ENCODE measurements around the gene ZMPSTE24. TPM values are rescaled to one million over a fixed set of nuclear protein-coding genes. Genes with fewer than 3 reads are reported as not detected.

ZMPSTE24 gene
- total RNA-seq, 1 experiment from 2014 or later: 39.6 TPM

DNA sequence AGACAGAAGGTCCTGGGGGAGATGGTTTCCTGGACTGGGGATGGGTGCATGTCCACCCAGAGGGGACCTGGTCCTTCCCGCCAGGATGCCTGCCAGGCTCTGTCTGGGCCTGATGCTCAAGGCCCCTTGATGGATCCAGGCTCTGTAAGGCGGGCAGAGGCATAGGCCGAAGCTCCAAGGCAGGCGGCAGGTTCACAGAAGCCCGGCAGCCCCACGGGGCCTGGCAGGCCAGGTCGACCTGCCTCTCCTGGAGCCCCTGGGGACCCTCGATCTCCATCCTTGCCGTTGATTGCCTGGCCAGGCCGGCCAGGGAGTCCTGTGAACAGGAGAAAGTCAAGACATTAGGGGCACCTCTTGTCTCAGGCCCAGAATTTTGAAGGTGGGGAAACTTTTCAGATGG lies 43.0 kb downstream of the ZMPSTE24 start:
- ChIA-PET POLR2A (no interaction called here), CTCF (interaction anchor here (1.3 kb wide), 1 partner anchor 37 kb away, joined by 4 read pairs; no protein-coding TSS in a partner anchor)

More for the DNA sequence above, 43.0 kb downstream of the ZMPSTE24 start:
- Histone ChIP-seq H3K4me3 (replicated peaks in 1 of 2; ENCODE audit: low read depth in 1 of 2, low read length in 2 of 2) (no peak overlapping the region), H3K36me3 (ENCODE audit: control insufficient read depth in 1 of 2, insufficient read depth in 2 of 2, low read length in 2 of 2) (no peaks in the 10 kb centered on the region), H3K9ac (ENCODE audit: low read length) (no peak overlapping the region), H2AFZ (ENCODE audit: low read depth, low read length, poor library complexity, severe bottlenecking) (no peak overlapping the region), H3K4me1 (ENCODE audit: control insufficient read depth in 1 of 2, insufficient read depth in 2 of 2, low read length in 2 of 2) (peaks cover 16 to 19% of the 10 kb centered on the region in 2 experiments), H3K4me2 (ENCODE audit: low read length) (no peak overlapping the region), H3K9me2 (ENCODE audit: insufficient read depth) (no peaks in the 10 kb centered on the region), H3K79me2 (ENCODE audit: insufficient read depth, low read length) (no peaks in the 10 kb centered on the region), H3K9me3 (ENCODE audit: control insufficient read depth in 1 of 2, insufficient read depth in 1 of 2, low read depth in 1 of 2, low read length in 2 of 2) (no peaks in the 10 kb centered on the region), H4K20me1 (ENCODE audit: insufficient read depth) (no peaks in the 10 kb centered on the region), H3K27ac (ENCODE audit: low read depth, low read length) (no peak overlapping the region), H3K27me3 (ENCODE audit: insufficient read depth, low read length) (no peaks in the 10 kb centered on the region)
- BruUV-seq (replicated peaks): no TSS peak
- no peak for DNase-seq (ENCODE audit: low read depth, low spot score)
- no peak for TF ChIP-seq ELF1 (IDR thresholded peaks at IDR 0.05; ENCODE audit: borderline replicate concordance, low read depth)
- TF ChIP-seq CBX3 (IDR thresholded peaks at IDR 0.05; ENCODE audit: low read depth): no peak
- no peak for TF ChIP-seq TCF7L2 (IDR thresholded peaks at IDR 0.05; ENCODE audit: borderline replicate concordance, extremely low read depth, insufficient read depth, insufficient read length)
- TF ChIP-seq, protein P1, sequence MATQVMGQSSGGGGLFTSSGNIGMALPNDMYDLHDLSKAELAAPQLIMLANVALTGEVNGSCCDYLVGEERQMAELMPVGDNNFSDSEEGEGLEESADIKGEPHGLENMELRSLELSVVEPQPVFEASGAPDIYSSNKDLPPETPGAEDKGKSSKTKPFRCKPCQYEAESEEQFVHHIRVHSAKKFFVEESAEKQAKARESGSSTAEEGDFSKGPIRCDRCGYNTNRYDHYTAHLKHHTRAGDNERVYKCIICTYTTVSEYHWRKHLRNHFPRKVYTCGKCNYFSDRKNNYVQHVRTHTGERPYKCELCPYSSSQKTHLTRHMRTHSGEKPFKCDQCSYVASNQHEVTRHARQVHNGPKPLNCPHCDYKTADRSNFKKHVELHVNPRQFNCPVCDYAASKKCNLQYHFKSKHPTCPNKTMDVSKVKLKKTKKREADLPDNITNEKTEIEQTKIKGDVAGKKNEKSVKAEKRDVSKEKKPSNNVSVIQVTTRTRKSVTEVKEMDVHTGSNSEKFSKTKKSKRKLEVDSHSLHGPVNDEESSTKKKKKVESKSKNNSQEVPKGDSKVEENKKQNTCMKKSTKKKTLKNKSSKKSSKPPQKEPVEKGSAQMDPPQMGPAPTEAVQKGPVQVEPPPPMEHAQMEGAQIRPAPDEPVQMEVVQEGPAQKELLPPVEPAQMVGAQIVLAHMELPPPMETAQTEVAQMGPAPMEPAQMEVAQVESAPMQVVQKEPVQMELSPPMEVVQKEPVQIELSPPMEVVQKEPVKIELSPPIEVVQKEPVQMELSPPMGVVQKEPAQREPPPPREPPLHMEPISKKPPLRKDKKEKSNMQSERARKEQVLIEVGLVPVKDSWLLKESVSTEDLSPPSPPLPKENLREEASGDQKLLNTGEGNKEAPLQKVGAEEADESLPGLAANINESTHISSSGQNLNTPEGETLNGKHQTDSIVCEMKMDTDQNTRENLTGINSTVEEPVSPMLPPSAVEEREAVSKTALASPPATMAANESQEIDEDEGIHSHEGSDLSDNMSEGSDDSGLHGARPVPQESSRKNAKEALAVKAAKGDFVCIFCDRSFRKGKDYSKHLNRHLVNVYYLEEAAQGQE (IDR thresholded peaks at IDR 0.05; ENCODE audit: low read depth): no peak
- no peak for TF ChIP-seq RAD21 (IDR thresholded peaks at IDR 0.05; ENCODE audit: low read depth)
- TF ChIP-seq JUND (IDR thresholded peaks at IDR 0.05): no peak
- no peak for TF ChIP-seq ZBTB33 (IDR thresholded peaks at IDR 0.05; ENCODE audit: extremely low read depth, insufficient replicate concordance, low read length)
- TF ChIP-seq EZH2phosphoT487 (IDR thresholded peaks at IDR 0.05; ENCODE audit: borderline replicate concordance): no peak
- no peak for TF ChIP-seq CTCF (IDR thresholded peaks at IDR 0.05 in 2 of 3, conservative IDR thresholded peaks at IDR 0.05 in 1 of 3; ENCODE audit: borderline replicate concordance in 1 of 3, insufficient read depth in 1 of 3, low read depth in 2 of 3, low read length in 2 of 3)
- no peak for TF ChIP-seq FOSL1 (IDR thresholded peaks at IDR 0.05; ENCODE audit: low read depth)
- TF ChIP-seq EGR1 (IDR thresholded peaks at IDR 0.05; ENCODE audit: low read depth): no peak
- no peak for TF ChIP-seq POLR2AphosphoS5 (IDR thresholded peaks at IDR 0.05; ENCODE audit: low read depth, low read length)
- TF ChIP-seq ZFX (IDR thresholded peaks at IDR 0.05): no peak
- TF ChIP-seq EZH2 (IDR thresholded peaks at IDR 0.05): no peak
- TF ChIP-seq CEBPB (IDR thresholded peaks at IDR 0.05; ENCODE audit: low read depth): no peak
- no peak for ATAC-seq
- intact Hi-C loops (cut with micrococcal nuclease): no loop called here
- RAD21 ChIA-PET (ENCODE audit: low non-redundant PET in 1 of 2, low total read pairs in 2 of 2, uncharacterized antibody in 2 of 2, unreplicated experiment in 2 of 2): no interaction called here
